HG02623 (cell line): ENCODE measurements around the gene KCTD1.
"Not testable (repeated sequence)": the region's sequence is repeated elsewhere in the genome, so short reads cannot be mapped to it uniquely, and the experiment has no call there.

Source experiments
- ATAC-seq: cut with Tn5 transposase; IDR thresholded peaks from one replicate; pipeline ENCODE4 v1.9.1; 2021; ENCODE audit warnings: moderate library complexity; ENCODE audit not compliant: unreplicated experiment

The KCTD1 gene

GRCh38 chr18:26458526-26459232, 89.7 kb downstream of the KCTD1 start:
- peak; percentile 59 for ATAC-seq

- no peak for ATAC-seq
Measured at GRCh38 chr18:26457611-26458353, 90.6 kb downstream of the KCTD1 start.

- ATAC-seq, result no peak
Measured at GRCh38 chr18:26457195-26457594, 91.2 kb downstream of the KCTD1 start.

DNA sequence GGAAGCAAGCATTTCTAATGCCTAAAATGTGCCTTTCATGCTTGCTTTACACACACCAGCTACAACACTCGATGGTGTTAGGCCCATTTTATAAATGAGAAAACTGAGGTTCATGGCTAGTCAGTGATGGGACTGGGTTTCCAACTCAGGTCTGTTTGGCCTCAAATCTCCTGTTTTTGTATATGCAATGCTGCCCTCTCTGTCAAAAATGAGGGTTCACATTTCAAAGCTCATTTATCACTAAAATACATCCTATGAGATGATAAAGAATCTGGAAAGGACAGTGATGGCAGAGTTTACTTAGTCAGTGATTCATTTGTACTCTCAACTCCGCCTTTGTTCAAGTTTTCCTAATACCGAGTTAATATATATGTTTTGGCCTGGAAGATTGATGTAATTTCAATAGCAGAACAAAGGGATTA, 92.3 kb downstream of the KCTD1 start:
- no peak for ATAC-seq

DNA sequence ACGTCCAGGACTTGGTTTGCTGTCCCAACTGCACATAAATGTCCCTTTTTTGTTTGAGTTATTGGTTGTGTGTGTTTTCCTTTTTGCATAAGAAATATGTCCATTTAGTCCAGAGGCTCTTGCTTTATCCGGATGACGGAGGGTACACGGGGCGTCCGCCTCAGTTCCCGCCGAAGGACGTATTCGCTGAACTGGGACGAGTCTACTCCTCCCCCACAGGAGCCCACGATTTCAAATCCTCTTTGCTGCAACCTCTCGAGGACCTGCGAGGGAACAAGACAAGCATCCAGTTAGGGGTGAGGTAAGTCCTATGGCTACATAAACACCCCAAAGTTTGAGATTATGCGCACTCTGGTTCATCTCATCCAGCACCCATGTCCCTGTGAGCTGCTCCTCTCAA, 92.7 kb downstream of the KCTD1 start:
- ATAC-seq, result no peak

DNA sequence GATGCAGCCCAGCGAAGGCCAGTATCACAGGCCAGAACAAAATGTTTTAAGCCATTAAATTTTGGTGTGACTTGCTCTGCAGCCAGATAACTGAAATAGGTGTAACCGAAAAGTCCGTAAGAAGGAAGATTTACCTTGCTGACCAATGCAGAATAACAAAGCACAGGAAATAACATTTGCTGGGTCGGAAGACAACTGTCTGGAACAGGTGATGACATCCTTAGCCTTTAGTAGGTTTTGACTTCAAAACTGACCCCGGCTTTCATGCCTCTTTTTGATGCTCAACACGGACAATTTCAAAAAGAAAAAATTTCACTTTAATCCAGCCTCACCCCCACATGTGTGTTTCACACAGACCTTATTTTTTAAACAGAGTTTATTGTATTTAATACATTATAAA, 93.7 kb downstream of the KCTD1 start:
- no peak for ATAC-seq

DNA sequence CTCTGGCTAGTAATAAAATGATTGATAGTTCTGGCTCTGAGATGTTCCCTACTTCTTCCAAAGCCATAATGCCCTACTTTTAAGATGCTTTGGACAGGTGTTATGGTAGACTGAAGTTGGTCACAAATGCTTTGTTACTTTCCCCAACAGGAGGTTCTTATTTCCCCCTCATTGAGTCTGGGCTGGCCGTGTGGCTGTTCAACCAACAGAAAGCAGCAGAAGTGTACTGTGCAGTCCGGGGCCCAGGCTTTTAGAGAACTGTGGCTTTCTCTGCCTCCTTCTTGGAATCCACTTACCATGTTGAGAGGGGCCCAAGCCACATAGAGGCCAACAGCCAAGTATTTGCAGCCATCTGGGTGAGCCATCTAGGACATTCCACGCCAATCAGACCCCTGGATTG, 94.2 kb downstream of the KCTD1 start:
- ATAC-seq, result no peak

DNA sequence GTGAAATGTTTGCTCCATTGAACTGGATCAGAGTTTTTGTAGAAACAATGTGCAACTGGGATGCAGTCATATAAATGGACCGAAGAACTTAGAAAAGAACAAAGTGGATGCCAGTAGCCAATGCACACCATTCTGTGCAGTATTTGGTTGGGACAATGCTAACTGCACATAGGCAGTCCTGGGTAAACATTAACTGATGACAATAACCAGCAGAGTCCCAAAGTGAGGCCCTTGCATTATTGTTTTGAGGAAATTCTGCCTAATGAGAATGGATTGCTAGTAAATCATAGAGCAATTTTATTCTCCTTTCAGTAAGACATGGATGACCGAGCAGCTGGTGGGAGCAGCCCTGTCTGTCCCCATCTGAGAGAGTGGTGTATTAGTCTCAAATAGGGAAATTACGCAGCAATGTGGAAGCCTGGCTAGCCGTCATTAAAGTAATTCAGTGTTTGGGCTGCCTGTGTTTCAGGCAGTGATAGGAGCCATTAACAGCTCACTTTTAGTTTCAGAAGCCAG, 94.9 kb downstream of the KCTD1 start:
- ATAC-seq, result no peak

DNA sequence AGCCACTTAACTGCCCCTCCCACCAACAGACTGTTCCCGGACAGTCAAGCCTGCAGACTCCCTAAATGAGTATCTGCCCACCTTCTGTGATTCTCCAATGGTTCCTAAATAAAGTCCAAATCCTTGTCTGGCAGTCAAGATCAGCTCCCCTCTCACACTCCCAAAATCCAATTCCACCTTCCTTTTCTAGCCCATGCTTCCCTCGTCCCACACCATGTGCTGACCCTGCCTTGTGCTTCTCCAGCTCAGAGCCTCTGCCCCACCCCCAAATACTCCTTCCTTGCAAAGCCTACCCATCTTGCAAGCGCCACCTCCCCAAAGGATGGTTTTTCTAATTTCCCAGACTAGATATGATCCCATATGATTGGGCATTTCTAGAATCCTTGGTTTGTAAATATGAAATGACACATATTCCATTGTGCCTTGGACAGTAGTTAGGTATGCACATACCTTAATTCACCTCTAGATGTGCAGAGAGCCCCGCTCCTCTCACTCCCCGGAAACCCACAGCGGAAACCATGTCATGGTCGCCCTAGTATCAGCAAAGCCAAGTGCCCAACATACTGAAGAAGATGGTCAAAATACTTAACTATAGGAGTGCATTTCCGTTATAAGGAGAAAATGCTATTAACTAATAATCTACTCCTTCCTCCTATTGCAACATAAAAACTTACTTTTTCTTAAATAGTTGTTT, 97.2 kb downstream of the KCTD1 start:
- ATAC-seq, result no peak

DNA sequence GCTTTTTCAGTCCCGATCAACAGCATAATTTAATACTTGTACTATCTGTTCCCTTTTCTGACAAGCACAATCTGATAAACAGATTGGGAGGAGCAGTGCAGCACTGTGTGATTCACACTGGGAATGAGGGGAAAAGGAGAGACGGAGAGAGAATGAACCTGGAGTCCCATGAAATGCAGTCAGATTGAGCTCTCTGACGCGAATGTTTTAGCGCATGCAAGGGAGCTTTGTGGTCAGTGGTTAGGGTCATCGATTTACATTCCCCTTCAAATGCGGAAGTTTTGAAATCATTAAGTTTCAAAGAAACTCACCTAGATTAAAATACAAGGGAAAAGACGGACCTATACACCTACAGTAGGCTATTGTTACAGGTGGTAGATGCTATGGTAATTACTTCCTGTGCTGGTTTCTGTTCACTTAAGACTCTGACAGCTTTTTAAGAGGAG, 99.6 kb downstream of the KCTD1 start:
- peak; percentile 41 for ATAC-seq

DNA sequence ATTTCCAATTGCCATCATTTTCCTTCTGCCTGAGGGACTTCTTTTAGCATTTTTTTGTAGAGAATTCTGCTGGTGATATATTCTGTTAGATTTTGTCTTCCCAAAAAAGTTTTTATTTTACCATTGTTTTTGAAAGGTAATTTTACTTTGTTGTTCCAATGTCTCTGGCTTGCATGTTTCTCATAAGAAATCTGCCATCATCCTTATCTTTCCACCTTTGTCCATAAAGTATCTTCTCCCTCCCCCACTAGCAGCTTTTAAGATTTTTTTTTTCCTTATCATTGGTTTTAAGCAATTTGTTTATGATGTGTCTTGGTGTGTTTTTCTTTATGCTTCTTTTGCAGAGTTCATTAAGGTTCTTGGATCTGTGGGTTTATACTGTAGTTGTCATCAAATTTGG, 104.5 kb downstream of the KCTD1 start:
- ATAC-seq, result no peak

GRCh38 chr18:26442126-26442525, 106.2 kb downstream of the KCTD1 start:
- ATAC-seq, result no peak

GRCh38 chr18:26440644-26441043, 107.7 kb downstream of the KCTD1 start:
- ATAC-seq, result no peak

- ATAC-seq, result no peak
Measured at GRCh38 chr18:26439537-26439936, 108.8 kb downstream of the KCTD1 start.

- ATAC-seq, result peak; percentile 98
Measured at GRCh38 chr18:26438980-26439379, 109.4 kb downstream of the KCTD1 start.

DNA sequence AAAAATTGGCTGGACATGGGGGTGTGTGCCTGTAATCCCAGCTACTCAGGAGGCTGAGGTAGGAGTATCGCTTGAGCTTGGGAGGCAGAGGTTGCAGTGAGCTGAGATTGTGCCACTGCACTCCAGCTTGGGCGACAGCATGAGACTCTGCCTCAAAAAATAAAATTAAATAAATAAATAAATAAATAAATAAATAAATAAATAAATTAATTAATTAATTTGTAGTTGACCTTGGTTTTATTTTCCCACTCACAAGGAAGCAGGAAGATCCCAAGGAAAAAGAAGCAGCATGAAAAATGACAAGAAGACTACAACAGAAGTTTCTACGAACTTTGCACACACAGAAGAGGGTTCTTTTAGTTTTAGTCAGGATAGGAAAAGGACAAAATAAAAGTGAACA, 110.7 kb downstream of the KCTD1 start:
- not testable (repeated sequence) for ATAC-seq

GRCh38 chr18:26436176-26437051, 111.9 kb downstream of the KCTD1 start:
- ATAC-seq, result no peak

GRCh38 chr18:26435415-26436095, 112.8 kb downstream of the KCTD1 start:
- ATAC-seq, result no peak

- ATAC-seq, result no peak
Measured at GRCh38 chr18:26434887-26435286, 113.5 kb downstream of the KCTD1 start.
